Endothelial cell of umbilical vein (primary cell): ENCODE measurements around the gene CHST7.

Source experiments
- CTCF ChIP-seq, 2 donors: IDR thresholded peaks; 1 replicate in 1 of 2; 2 replicates in 1 of 2; pipeline ENCODE4 v1.5.1; 2011; ENCODE audit warnings: low read length in 2 of 2, mild to moderate bottlenecking in 2 of 2, moderate library complexity in 2 of 2, control low read depth in 1 of 2, inconsistent platforms in 1 of 2, low read depth in 1 of 2; ENCODE audit not compliant: insufficient read depth in 1 of 2; ENCODE audit errors: extremely low read depth in 1 of 2
- EZH2 ChIP-seq: IDR thresholded peaks from 2 replicates; pipeline ENCODE4 v1.6.1; 2012; ENCODE audit warnings: borderline replicate concordance, low read depth, mild to moderate bottlenecking, moderate library complexity, low read length, inconsistent platforms; ENCODE audit not compliant: severe bottlenecking
- POLR2AphosphoS5 ChIP-seq: IDR thresholded peaks from 2 replicates; pipeline ENCODE4 v1.6.1; 2012; ENCODE audit warnings: low read depth, mild to moderate bottlenecking, control low read depth, low read length, moderate library complexity; ENCODE audit not compliant: insufficient read depth

GRCh38 chrX:46645614-46646013 lies 72.0 kb downstream of the CHST7 start:
- TF ChIP-seq CTCF (IDR thresholded peaks at IDR 0.05; ENCODE audit: extremely low read depth in 1 of 2, insufficient read depth in 1 of 2, low read depth in 1 of 2, low read length in 2 of 2), result no peak
- TF ChIP-seq POLR2AphosphoS5, result no peak
- TF ChIP-seq EZH2, result no peak
